ENCODE measurements around the gene RFNG. TPM values are rescaled to one million over a fixed set of nuclear protein-coding genes. Genes with fewer than 3 reads are reported as not detected.

RFNG gene
- total and polyA plus RNA-seq, 2 of the 4 experiments (the other 2 are of a cell fraction): 6.8 to 47.3 TPM

GRCh38 chr17:82060614-82061013, 9.0 kb upstream of the RFNG start (continued):
- TF ChIP-seq, protein P1, sequence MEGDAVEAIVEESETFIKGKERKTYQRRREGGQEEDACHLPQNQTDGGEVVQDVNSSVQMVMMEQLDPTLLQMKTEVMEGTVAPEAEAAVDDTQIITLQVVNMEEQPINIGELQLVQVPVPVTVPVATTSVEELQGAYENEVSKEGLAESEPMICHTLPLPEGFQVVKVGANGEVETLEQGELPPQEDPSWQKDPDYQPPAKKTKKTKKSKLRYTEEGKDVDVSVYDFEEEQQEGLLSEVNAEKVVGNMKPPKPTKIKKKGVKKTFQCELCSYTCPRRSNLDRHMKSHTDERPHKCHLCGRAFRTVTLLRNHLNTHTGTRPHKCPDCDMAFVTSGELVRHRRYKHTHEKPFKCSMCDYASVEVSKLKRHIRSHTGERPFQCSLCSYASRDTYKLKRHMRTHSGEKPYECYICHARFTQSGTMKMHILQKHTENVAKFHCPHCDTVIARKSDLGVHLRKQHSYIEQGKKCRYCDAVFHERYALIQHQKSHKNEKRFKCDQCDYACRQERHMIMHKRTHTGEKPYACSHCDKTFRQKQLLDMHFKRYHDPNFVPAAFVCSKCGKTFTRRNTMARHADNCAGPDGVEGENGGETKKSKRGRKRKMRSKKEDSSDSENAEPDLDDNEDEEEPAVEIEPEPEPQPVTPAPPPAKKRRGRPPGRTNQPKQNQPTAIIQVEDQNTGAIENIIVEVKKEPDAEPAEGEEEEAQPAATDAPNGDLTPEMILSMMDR (conservative IDR thresholded peaks at IDR 0.05; ENCODE audit: low read depth, low read length): no peak
- TF ChIP-seq MAZ (IDR thresholded peaks at IDR 0.05; ENCODE audit: borderline replicate concordance, low read depth, low read length) (no peak), ELK1 (IDR thresholded peaks at IDR 0.05; ENCODE audit: borderline replicate concordance, low read depth, low read length) (no peak), CHD1 (IDR thresholded peaks at IDR 0.05; ENCODE audit: low read depth, low read length) (no peak), MAFK (IDR thresholded peaks at IDR 0.05; ENCODE audit: low read depth, low read length) (no peak)
